ENCODE measurements around the gene GALNT17.

GRCh38 chr7:71558806-71559613, 427.1 kb downstream of the GALNT17 start:
- TF ChIP-seq POLR2A (IDR thresholded peaks at IDR 0.05; ENCODE audit: low read depth, low read length) (no peak), POLR2AphosphoS5 (IDR thresholded peaks at IDR 0.05; ENCODE audit: low read depth, low read length) (no peak), TAF1 (IDR thresholded peaks at IDR 0.05; ENCODE audit: borderline replicate concordance, low read depth, low read length) (no peak)

Data from GM12892 (cell line).